RWPE2 (cell line): ENCODE results near the gene MYO5A.
A peak's percentile ranks its signal among the peaks of the same experiment; 100 is the strongest.

Experiments used
- ATAC-seq: fragments of 200-7000 bp; cut with Tn5 transposase; 3 replicates; pipeline ENCODE4 v1.9.1; 2021; ENCODE audit warnings: low read depth
- DNase-seq: peaks from one replicate; pipeline ENCODE4 v3.0.0-alpha.2; 2020; ENCODE audit warnings: low spot score
- H3K27ac ChIP-seq: fragments of 450-650 bp; 2 replicates; pipeline ENCODE4 v1.5.1; 2017; ENCODE audit warnings: mild to moderate bottlenecking; ENCODE audit not compliant: poor library complexity, severe bottlenecking
- H3K27me3 ChIP-seq: fragments of 250-450 bp; sonication (Bioruptor Pico); 2 replicates; pipeline ENCODE4 v1.5.1; 2021; ENCODE audit warnings: mild to moderate bottlenecking, moderate library complexity; ENCODE audit not compliant: insufficient read depth, poor library complexity, severe bottlenecking
- H3K36me3 ChIP-seq: fragments of 250-450 bp; sonication (Bioruptor Pico); 2 replicates; pipeline ENCODE4 v1.5.1; 2020; ENCODE audit warnings: low read depth, mild to moderate bottlenecking, moderate library complexity
- H3K4me1 ChIP-seq: fragments of 250-450 bp; sonication (Bioruptor Pico); 2 replicates; pipeline ENCODE4 v1.5.1; 2021; ENCODE audit warnings: mild to moderate bottlenecking, moderate library complexity; ENCODE audit not compliant: insufficient read depth, poor library complexity, severe bottlenecking
- H3K4me3 ChIP-seq: fragments of 250-450 bp; sonication (Bioruptor Pico); 2 replicates; pipeline ENCODE4 v1.5.1; 2021; ENCODE audit warnings: mild to moderate bottlenecking, moderate library complexity; ENCODE audit not compliant: severe bottlenecking
- H3K9me3 ChIP-seq: fragments of 250-450 bp; sonication (Bioruptor Pico); 2 replicates; pipeline ENCODE4 v1.5.1; 2021; ENCODE audit warnings: mild to moderate bottlenecking, moderate library complexity; ENCODE audit not compliant: severe bottlenecking
- CTCF ChIP-seq: fragments of 450-650 bp; IDR thresholded peaks from one replicate; pipeline ENCODE4 v1.5.1; 2017; ENCODE audit warnings: mild to moderate bottlenecking, moderate library complexity; ENCODE audit not compliant: poor library complexity, severe bottlenecking

MYO5A gene

GRCh38 chr15:52392008-52392687, 136.5 kb downstream of the MYO5A start:
- no peak overlapping the region for H3K4me3 ChIP-seq
- no peaks in the 10 kb centered on the region for H3K9me3 ChIP-seq
- no peak for DNase-seq
- no peak overlapping the region for H3K27ac ChIP-seq
- peak; percentile 91 for ATAC-seq
- H3K36me3 ChIP-seq, result peaks cover 16% of the 10 kb centered on the region
- TF ChIP-seq CTCF, result no peak
- no peaks in the 10 kb centered on the region for H3K4me1 ChIP-seq
- no peaks in the 10 kb centered on the region for H3K27me3 ChIP-seq

- H3K36me3 ChIP-seq, result peaks cover 13% of the 10 kb centered on the region
- no peak for TF ChIP-seq CTCF
- no peaks in the 10 kb centered on the region for H3K27me3 ChIP-seq
- H3K27ac ChIP-seq, result no peak overlapping the region
- DNase-seq, result no peak
- no peaks in the 10 kb centered on the region for H3K9me3 ChIP-seq
- H3K4me3 ChIP-seq, result no peak overlapping the region
- no peaks in the 10 kb centered on the region for H3K4me1 ChIP-seq
- no peak for ATAC-seq
These were observed 137.6 kb downstream of the MYO5A start for GRCh38 chr15:52391069-52391468.

- Histone ChIP-seq H3K36me3 (peaks cover 20% of the 10 kb centered on the region; the same call in 1 of the 2 replicates), H3K4me3 (no peak overlapping the region), H3K4me1 (no peaks in the 10 kb centered on the region), H3K27me3 (no peaks in the 10 kb centered on the region), H3K9me3 (no peaks in the 10 kb centered on the region), H3K27ac (no peak overlapping the region)
- DNase-seq (no peak), ATAC-seq (no peak)
- TF ChIP-seq CTCF, result no peak
These were observed 143.0 kb downstream of the MYO5A start for GRCh38 chr15:52385670-52386069.

GRCh38 chr15:52383100-52383588, 145.5 kb downstream of the MYO5A start:
- DNase-seq, result no peak
- TF ChIP-seq CTCF, result no peak

GRCh38 chr15:52382647-52383046, 146.0 kb downstream of the MYO5A start:
- DNase-seq (no peak), ATAC-seq (no peak)
- Histone ChIP-seq H3K36me3 (peaks cover 16% of the 10 kb centered on the region; the same call in 1 of the 2 replicates), H3K4me1 (no peaks in the 10 kb centered on the region), H3K27me3 (no peaks in the 10 kb centered on the region), H3K27ac (no peak overlapping the region), H3K9me3 (no peaks in the 10 kb centered on the region), H3K4me3 (no peak overlapping the region)
- no peak for TF ChIP-seq CTCF

More at GRCh38 chr15:52383100-52383588, 145.5 kb downstream of the MYO5A start:
- Histone ChIP-seq H3K27ac (no peak overlapping the region), H3K36me3 (peaks cover 20% of the 10 kb centered on the region; the same call in 1 of the 2 replicates), H3K4me1 (no peaks in the 10 kb centered on the region), H3K9me3 (no peaks in the 10 kb centered on the region), H3K4me3 (no peak overlapping the region), H3K27me3 (no peaks in the 10 kb centered on the region)
- peak; percentile 38; the same call in 1 of the 3 replicates for ATAC-seq
